IPS DF 4.7 (cell line): ENCODE measurements around the gene SLC1A1.
A peak's percentile ranks its signal among the peaks of the same experiment; 100 is the strongest.
"Not testable (repeated sequence)": the region's sequence is repeated elsewhere in the genome, so short reads cannot be mapped to it uniquely, and the experiment has no call there.

ENCODE experiments used
- DNase-seq: peaks from one replicate; pipeline ENCODE4 v3.0.0-alpha.2; 2013; ENCODE audit warnings: low spot score; ENCODE audit errors: extremely low read depth

SLC1A1 gene

GRCh38 chr9:4504250-4504649 is 14.0 kb downstream of the SLC1A1 start:
- DNase-seq = no peak

- DNase-seq = no peak
Measured at GRCh38 chr9:4506490-4506889, 16.2 kb downstream of the SLC1A1 start.

DNA sequence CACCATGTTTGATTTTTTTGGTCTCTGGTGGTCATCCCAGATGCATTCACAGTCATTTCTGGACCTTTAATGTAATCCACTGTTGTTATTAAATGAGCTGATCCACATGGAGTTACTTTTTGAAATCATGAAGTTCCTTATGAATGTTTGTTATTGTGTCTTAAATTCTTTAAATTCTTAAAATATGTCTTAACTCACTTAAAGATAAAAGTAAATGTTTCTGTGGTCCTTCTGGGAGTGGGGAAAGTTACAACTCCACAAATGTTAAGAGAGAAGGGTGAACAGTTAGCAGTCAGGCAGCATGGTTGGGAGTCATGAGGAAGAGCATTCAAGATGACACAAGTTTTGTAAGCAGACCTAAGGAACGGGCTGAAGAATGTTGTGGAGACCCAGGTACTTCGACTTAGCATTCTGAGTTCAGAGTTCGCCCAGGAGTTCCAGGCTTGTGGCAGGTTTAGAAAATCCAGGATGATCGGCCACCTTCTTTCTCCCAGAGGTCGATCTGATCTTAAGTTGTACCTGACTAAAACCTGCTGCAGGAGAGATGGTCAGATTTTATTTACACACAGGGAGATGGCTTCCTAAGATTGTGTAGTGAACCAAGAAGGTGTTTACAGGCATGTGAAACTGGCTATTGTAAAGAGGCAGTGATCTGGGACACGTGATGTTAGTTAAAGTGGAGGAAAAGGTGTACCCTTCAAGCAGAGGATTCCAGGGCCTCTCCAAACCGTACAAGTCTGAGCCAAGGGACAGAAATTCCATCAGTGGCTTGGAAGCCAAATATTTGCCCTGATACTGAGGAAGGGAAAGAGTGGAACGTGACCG is 17.2 kb downstream of the SLC1A1 start:
- no peak for DNase-seq

DNA sequence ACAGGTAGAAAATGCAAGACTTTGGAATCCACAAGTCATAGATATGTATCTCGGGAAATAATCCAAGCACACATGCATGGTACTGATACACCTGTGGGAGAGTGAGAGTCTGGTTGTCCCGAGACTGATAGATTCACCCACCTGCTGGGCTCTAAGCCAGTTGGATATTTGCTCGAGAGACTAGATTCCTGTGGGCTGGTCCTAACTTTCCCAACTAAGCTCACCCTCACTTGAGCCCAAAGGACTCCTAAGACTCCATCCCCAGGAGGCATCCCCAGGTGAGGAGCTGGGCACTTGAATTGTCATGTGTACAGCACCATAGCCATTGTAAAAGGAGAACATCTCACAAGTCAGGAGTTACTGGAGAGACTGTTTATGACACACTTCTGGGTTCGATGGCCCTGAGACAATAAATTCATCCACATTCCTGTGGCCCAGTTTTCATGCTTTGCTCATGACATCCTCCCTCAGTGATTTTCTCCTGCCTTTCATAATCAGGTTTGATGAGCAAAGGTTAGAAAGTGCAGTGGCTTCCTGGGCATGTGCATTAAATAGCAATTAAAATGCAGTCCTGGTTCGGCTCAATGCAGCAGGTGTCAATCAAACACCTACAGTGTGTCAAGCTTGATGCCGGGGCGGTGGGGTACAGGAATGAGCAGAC is 18.1 kb downstream of the SLC1A1 start:
- no peak for DNase-seq

GRCh38 chr9:4508907-4509589 is 18.8 kb downstream of the SLC1A1 start:
- DNase-seq = no peak

GRCh38 chr9:4509590-4509984 is 19.3 kb downstream of the SLC1A1 start:
- no peak for DNase-seq

GRCh38 chr9:4510546-4511322 is 20.5 kb downstream of the SLC1A1 start:
- DNase-seq = no peak

DNA sequence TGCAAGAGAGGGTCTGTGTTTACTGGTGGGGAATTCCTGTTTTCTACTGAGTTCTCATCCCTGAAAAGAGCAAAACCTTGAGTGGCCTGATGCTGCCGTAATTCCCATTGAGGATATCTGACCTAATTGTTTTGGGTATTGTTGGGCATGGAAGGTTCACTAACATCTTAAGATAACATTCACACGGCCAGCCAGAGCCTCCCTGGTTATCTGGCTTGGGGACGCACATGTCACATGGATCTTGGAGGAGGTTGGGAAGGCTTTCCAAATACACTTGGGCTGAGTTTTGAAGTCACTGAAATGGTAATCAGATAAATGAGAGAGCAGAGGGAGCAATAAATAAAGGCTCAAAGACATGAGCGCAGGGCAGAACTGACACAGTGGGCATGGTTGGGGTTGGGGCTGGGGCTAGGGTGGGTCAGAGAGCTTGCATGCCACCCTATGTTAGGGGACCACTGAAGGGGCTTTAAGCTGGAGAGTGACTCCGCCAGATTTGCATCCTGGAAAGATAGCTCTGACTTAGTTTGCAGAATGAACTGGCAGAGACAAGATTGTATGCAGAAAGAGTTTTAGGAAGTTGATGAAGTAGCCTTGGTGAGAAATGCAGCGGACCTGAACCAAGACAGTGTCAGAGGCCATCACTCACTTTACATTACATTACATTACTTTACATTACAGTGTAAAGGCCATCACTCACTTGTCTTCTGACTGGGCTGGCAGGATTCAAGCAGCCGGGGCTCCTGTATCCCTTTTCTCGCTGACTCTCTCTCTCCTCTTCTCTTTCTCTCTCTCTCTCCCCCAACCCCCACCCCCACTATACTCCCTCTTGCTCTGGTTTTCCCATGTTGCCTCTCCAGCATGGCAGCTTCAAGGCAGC is 24.2 kb downstream of the SLC1A1 start:
- peak; percentile 22 for DNase-seq

DNA sequence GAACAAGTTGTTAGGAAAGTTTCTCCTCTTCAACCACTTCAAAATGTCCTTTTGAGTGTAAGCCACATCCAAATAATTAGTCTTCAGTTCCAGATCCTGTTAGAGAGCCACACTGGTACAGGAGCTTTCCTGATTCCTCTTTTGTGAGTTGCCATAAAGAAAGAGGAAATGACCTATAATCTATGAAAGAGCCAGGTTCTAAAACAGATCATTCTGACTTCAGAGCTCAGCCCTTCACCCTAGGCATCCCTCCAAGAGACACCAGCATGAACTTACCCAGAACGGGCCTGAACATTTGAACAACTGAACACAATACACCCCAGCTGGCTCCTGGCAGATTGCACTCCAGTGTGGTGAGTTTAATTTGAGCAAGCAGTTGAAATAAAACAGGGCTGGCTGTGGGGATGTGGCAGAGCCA is 25.7 kb downstream of the SLC1A1 start:
- DNase-seq = no peak

- DNase-seq = no peak
Measured at GRCh38 chr9:4517274-4517673, 27.0 kb downstream of the SLC1A1 start.

DNA sequence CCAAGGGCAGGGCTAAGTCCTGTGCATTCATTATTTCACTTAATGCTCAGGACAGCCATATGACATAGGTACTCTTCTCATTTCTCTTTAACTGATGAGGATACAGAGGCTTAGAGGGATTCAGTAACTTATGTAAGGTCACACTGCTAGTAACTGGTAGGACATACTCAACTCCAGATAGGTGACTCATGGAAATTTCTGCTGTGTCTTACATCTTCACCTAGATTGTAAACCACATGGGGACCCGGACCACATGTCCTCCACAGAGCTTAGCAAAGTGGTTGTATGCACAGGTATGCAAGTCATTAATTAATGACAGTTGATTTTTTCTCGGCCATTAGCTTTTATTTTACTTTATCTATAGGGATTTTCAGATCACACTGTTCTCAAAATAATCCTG is 29.3 kb downstream of the SLC1A1 start:
- no peak for DNase-seq

- no peak for DNase-seq
Measured at GRCh38 chr9:4520055-4520454, 29.8 kb downstream of the SLC1A1 start.

GRCh38 chr9:4530375-4530774 is 40.1 kb downstream of the SLC1A1 start:
- no peak for DNase-seq

- not testable (repeated sequence) for DNase-seq
Measured at GRCh38 chr9:4530831-4531230, 40.6 kb downstream of the SLC1A1 start.

- DNase-seq = not testable (repeated sequence)
Measured at GRCh38 chr9:4531355-4531754, 41.1 kb downstream of the SLC1A1 start.

DNA sequence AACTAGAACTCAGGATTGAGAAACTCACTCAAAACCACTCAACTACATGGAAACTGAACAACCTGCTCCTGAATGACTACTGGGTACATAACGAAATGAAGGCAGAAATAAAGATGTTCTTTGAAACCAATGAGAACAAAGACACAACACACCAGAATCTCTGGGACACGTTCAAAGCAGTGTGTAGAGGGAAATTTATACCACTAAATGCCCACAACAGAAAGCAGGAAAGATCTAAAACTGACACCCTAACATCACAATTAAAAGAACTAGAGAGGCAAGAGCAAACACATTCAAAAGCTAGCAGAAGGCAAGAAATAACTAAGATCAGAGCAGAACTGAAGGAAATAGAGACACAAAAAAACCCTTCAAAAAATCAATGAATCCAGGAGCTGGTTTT is 43.6 kb downstream of the SLC1A1 start:
- not testable (repeated sequence) for DNase-seq

- DNase-seq = not testable (repeated sequence)
Measured at GRCh38 chr9:4536196-4536595, 45.9 kb downstream of the SLC1A1 start.

DNA sequence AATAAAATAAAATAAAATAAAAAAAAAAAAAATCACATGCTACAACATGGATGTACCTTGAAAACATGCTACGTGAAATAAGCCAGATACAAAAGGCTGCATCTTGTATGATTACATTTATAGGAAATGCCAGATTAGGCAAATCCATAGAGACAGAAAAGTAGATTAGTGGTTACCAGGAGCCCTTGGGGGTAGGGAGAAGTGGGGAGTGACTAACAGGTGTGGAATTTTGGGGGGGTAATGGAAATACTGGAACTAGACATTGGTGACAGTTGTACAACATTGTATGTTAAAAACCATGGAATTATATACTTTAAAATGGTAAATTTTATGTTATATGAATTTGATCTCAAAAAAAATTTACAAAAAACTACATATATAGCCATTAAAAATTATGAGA is 47.3 kb downstream of the SLC1A1 start:
- DNase-seq = no peak

DNA sequence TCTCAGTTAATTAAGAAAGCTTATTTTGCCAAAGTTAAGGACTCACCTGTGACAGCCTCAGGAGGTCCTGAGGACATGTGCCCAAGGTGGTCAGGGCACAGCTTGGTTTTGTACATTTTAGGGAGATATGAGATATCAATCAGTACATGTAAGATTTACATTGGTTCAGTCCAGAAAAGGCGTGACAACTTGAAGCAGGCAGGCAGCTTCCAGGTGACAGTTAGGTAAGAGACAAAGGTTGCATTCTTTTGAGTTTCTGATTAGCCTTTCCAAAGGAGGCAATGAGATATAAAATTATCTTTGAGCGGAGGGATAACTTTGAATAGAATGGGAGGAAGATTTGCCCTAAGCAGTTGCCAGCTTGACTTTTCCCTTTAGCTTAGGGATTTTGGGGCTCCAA is 47.8 kb downstream of the SLC1A1 start:
- no peak for DNase-seq

DNA sequence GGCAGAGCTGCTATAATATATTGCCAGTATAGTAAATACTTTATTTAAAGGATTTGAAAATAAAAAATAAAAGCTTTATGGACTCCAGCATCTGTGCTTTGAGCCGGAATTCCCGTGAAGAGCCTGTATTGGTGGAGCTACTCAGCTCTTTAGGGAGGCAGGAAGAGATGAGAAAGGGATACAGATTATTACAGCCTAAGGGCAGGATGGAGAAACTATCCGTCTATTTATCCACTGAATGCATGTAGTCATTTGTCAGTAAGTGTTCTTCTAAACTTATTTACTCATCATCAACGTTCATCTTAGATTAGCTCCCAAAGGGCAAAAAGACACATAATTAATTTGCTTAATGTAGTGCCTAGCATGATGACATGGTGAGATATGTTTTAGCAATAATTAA is 48.4 kb downstream of the SLC1A1 start:
- DNase-seq = no peak

DNA sequence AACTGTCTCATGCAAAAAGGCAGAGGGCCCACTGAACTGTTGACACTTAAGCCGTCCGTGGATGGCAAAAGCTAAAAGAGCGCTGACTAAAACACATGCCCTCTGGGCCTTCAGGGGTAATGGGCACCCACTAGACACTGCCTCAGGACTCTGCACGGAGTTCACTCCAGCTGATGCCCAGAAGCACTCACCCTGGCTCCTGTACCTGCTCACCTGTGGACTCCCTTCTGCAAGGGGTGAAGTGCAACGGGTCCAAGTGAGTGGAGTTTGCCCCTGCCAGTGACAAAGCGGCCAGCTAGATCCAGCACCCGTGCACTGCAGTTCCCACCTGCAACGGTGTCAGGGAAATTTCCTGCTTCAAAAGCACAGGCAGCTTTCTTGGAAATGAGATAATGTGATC is 50.2 kb downstream of the SLC1A1 start:
- DNase-seq = no peak
